ENCODE measurements around the gene RPL27.

DNA sequence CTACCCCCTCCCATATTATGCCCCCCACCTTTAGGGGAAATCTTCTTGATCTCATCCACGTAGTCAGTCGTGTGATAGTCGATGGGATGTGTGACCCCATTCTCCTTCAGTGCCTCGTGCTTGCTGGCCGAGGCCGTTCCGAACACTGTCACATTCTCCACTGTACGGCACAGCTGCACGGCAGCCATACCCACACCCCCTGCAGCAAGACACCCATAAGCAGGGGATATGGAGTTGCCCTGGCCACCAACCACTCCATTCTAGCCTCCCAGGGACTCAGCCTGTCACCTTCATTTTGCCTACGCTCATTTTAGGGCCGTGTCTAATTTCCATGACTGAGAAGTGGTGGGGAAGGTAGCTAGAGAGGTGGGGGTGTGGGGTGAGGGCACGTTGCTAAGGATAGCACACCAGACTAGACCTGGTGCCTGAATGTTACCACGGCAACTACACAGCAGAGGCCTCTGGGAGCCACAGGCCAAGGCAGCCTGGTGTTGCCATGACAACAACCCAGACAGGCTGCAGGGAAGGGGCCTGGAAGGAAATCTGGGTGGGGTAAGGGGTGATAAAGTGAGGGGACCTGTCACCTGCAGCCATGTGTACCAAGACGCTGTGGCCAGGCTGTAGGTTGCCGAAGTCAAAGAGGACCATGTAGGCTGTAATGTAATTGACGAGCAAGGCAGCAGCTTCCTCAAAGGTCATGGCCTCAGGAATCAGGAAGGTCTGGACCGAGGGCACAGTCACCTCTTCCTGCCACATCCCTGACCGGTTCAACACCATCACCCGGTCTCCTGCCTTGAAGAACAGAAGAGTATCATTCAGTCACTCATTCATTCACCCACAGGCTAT, 20.0 kb downstream of the RPL27 start:
- no peak for TF ChIP-seq POLR2AphosphoS5 (IDR thresholded peaks at IDR 0.05; ENCODE audit: low read depth, low read length)
- no peak for TF ChIP-seq SIN3A (IDR thresholded peaks at IDR 0.05; ENCODE audit: borderline replicate concordance, insufficient read depth, low read length)
- no peak for TF ChIP-seq TAF1 (IDR thresholded peaks at IDR 0.05; ENCODE audit: borderline replicate concordance, insufficient read depth, low read length)
- TF ChIP-seq, protein P1, sequence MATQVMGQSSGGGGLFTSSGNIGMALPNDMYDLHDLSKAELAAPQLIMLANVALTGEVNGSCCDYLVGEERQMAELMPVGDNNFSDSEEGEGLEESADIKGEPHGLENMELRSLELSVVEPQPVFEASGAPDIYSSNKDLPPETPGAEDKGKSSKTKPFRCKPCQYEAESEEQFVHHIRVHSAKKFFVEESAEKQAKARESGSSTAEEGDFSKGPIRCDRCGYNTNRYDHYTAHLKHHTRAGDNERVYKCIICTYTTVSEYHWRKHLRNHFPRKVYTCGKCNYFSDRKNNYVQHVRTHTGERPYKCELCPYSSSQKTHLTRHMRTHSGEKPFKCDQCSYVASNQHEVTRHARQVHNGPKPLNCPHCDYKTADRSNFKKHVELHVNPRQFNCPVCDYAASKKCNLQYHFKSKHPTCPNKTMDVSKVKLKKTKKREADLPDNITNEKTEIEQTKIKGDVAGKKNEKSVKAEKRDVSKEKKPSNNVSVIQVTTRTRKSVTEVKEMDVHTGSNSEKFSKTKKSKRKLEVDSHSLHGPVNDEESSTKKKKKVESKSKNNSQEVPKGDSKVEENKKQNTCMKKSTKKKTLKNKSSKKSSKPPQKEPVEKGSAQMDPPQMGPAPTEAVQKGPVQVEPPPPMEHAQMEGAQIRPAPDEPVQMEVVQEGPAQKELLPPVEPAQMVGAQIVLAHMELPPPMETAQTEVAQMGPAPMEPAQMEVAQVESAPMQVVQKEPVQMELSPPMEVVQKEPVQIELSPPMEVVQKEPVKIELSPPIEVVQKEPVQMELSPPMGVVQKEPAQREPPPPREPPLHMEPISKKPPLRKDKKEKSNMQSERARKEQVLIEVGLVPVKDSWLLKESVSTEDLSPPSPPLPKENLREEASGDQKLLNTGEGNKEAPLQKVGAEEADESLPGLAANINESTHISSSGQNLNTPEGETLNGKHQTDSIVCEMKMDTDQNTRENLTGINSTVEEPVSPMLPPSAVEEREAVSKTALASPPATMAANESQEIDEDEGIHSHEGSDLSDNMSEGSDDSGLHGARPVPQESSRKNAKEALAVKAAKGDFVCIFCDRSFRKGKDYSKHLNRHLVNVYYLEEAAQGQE (IDR thresholded peaks at IDR 0.05; ENCODE audit: insufficient read depth in 1 of 2, low read depth in 2 of 2, low read length in 2 of 2): no peak

All from PFSK-1 (cell line).